Measurements from ENCODE around the gene TAS1R1. TPM values are rescaled to one million over a fixed set of nuclear protein-coding genes. Genes with fewer than 3 reads are reported as not detected.

Gene TAS1R1
- total RNA-seq, 4 donors from 2014 or later = not detected

DNA sequence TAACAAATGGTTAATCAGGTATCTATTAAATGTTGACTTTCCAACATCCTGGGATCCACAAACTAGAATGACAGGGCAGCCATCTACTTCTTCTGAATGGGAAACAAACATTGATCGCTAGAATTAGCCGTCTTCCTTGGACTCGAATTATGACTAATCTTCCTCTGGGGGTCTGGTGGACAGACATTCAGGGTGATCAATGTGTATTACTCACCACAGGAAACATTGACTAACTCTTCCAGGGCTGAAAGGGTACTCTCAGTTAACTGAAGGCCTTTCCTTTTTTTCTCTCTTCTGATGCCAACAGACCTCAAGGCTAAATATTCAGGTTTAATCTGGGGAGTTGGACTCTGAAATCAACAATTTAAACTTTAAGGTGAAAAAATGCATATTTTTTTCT is 10.3 kb upstream of the TAS1R1 start:
- intact Hi-C loops (cut with DNase I) = no loop called here
- 81 to 90% methylated on average over 3 of the region's 3 CpGs for WGBS, 2 donors
- Histone ChIP-seq H3K27ac (no peak overlapping the region), H3K9me3 (no peaks in the 10 kb centered on the region), H3K4me1 (no peaks in the 10 kb centered on the region), H3K4me3 (replicated peaks in 1 of 3) (no peak overlapping the region), H3K36me3 (peaks cover 31 to 46% of the 10 kb centered on the region in 2 donors), H3K27me3 (no peaks in the 10 kb centered on the region)
- TF ChIP-seq, protein P1, sequence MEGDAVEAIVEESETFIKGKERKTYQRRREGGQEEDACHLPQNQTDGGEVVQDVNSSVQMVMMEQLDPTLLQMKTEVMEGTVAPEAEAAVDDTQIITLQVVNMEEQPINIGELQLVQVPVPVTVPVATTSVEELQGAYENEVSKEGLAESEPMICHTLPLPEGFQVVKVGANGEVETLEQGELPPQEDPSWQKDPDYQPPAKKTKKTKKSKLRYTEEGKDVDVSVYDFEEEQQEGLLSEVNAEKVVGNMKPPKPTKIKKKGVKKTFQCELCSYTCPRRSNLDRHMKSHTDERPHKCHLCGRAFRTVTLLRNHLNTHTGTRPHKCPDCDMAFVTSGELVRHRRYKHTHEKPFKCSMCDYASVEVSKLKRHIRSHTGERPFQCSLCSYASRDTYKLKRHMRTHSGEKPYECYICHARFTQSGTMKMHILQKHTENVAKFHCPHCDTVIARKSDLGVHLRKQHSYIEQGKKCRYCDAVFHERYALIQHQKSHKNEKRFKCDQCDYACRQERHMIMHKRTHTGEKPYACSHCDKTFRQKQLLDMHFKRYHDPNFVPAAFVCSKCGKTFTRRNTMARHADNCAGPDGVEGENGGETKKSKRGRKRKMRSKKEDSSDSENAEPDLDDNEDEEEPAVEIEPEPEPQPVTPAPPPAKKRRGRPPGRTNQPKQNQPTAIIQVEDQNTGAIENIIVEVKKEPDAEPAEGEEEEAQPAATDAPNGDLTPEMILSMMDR (IDR thresholded peaks at IDR 0.05) = no peak
- no peak for TF ChIP-seq POLR2A (IDR thresholded peaks at IDR 0.05)
- DNase-seq = no peak

DNA sequence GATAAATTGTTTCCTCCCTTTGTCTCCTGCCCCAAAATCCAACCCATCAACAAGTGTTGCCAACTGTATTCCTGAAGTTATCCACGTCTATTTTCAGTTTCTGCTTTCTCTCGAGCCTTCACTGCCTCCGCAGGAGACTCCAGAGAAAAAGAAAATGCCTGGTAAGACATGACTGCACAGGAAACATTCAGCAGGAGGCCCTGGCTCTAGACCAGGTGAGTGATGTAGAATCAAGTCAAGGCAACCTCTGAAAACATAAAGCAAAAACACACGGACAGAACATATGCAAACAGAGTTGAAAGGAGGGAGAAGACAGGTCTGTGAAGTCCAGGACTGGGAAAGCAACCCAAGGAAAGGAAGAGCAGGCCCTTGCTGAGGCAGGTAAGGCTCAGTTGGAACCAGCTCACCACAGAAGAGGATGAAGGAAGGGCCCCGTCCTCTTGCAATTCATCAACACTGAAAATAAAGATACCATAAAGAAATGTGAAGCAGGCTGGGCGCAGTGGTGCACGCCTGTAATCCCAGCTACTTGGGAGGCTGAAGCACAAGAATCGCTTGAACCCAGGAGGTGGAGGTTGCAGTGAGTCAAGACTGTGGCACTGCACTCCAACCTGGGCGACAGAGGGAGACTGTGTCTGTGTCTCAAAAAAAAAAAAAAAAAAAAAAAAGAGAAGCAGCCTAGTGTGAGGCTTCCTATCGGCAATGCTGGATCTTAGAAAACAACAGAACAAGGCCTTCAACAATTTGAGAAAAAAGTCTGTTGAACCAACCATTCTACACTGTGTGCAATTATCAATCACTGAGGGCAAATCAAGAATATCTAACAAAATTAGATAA is 9.6 kb upstream of the TAS1R1 start:
- intact Hi-C loops (cut with DNase I) = no loop called here
- Histone ChIP-seq H3K4me1 (no peaks in the 10 kb centered on the region), H3K9me3 (no peaks in the 10 kb centered on the region), H3K27me3 (no peaks in the 10 kb centered on the region), H3K4me3 (replicated peaks in 1 of 3) (no peak overlapping the region), H3K36me3 (peaks cover 31 to 46% of the 10 kb centered on the region in 2 donors), H3K27ac (no peak overlapping the region)
- 67 to 72% methylated on average over 10 of the region's 10 CpGs for WGBS, 2 donors
- no peak for DNase-seq
- TF ChIP-seq, protein P1 (IDR thresholded peaks at IDR 0.05) = no peak
- TF ChIP-seq POLR2A (IDR thresholded peaks at IDR 0.05) = no peak

DNA sequence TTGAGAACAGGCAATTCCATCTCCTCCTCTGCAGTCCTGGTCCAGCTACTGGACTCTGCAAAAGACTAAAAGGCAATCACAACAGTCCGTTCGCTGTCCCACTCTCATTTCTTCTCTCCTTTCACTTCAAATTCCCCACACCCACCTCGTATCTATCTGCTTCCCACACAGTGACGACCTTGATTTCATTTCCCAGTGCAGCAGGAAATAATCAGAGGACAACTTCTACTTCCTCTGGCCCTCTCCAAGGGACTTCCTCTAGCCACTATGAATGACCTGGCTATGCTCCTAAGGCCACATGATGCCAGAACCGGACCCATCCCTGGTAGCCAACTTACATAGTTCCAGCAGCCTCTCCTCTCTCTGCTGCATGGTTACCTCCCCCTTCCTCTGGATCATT is 8.8 kb upstream of the TAS1R1 start:
- no peak for DNase-seq
- H3K27me3 ChIP-seq = no peaks in the 10 kb centered on the region
- H3K9me3 ChIP-seq = no peaks in the 10 kb centered on the region
- no peak overlapping the region for H3K4me3 ChIP-seq (replicated peaks in 1 of 3)
- no peaks in the 10 kb centered on the region for H3K4me1 ChIP-seq
- TF ChIP-seq, protein P1 (IDR thresholded peaks at IDR 0.05) = no peak
- no peak for TF ChIP-seq POLR2A (IDR thresholded peaks at IDR 0.05)
- intact Hi-C loops (cut with DNase I) = no loop called here
- no peak overlapping the region for H3K27ac ChIP-seq
- WGBS, 2 donors = 67 to 81% methylated on average over 5 of the region's 5 CpGs
- peaks cover 31 to 43% of the 10 kb centered on the region in 2 donors for H3K36me3 ChIP-seq

DNA sequence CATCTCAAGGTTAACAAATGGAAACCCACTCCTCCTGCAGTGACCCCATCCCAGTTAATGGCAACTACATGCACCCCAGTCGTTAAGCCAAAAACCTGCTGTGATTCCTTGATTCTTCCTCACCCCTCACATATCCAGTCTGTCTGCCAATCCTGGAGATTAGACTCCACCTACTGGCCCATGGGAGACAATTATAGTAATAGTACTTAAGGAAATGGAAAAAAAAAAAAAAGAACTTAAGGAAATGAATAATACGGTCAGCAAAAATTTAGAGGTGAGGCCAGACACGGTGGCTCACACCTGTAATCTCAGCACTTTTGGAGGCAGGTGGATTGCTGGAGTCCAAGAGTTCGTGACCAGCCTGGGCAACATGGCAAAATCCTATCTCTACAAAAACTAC is 7.8 kb upstream of the TAS1R1 start:
- Histone ChIP-seq H3K4me3 (replicated peaks in 1 of 3) (no peak overlapping the region), H3K9me3 (no peaks in the 10 kb centered on the region), H3K4me1 (no peaks in the 10 kb centered on the region), H3K27me3 (no peaks in the 10 kb centered on the region), H3K27ac (no peak overlapping the region), H3K36me3 (peaks cover 27 to 38% of the 10 kb centered on the region in 2 donors)
- intact Hi-C loops (cut with DNase I) = no loop called here
- no peak for DNase-seq
- 72 to 77% methylated on average over 4 of the region's 4 CpGs for WGBS, 2 donors
- TF ChIP-seq, protein P1 (IDR thresholded peaks at IDR 0.05) = no peak
- TF ChIP-seq POLR2A (IDR thresholded peaks at IDR 0.05) = no peak
